Kidney epithelial cell (primary cell): ENCODE data around the gene UNC119B. TPM values are rescaled to one million over a fixed set of nuclear protein-coding genes. Genes with fewer than 3 reads are reported as not detected.

ENCODE experiments used
- DNase-seq: peaks from one replicate; pipeline ENCODE4 v3.0.0-alpha.2; 2010; ENCODE audit warnings: low read depth
- H3K27me3 ChIP-seq: 2 replicates; pipeline ENCODE4 v1.6.0; 2011; ENCODE audit warnings: low read length; ENCODE audit not compliant: control insufficient read depth, insufficient read depth
- H3K36me3 ChIP-seq: 2 replicates; pipeline ENCODE4 v1.5.1; 2011; ENCODE audit warnings: low read length; ENCODE audit not compliant: control insufficient read depth, insufficient read depth
- H3K4me3 ChIP-seq: 2 replicates; pipeline ENCODE4 v1.5.1; 2011; ENCODE audit warnings: low read depth, mild to moderate bottlenecking, control low read depth, low read length
- CTCF ChIP-seq: IDR thresholded peaks from 2 replicates; pipeline ENCODE4 v1.5.1; 2011; ENCODE audit warnings: mild to moderate bottlenecking, moderate library complexity, low read length, control low read depth, inconsistent platforms; ENCODE audit not compliant: insufficient read depth, poor library complexity, severe bottlenecking
- total RNA-seq: library from RNA; depleted of rRNA; stranded (reverse); fragments of >200 nt; gene quantifications from 2 replicates; pipeline ENCODE4 v1.2.3, GENCODE V29; 2015

UNC119B gene
- total RNA-seq, 1 donor from 2014 or later, result 22.8 TPM

- Histone ChIP-seq H3K36me3 (no peaks in the 10 kb centered on the region), H3K4me3 (no peak overlapping the region), H3K27me3 (no peaks in the 10 kb centered on the region)
- no peak for TF ChIP-seq CTCF
- DNase-seq, result no peak
Observed at GRCh38 chr12:120740871-120741270, 30.6 kb downstream of the UNC119B start.

- H3K4me3 ChIP-seq, result no peak overlapping the region
- no peaks in the 10 kb centered on the region for H3K36me3 ChIP-seq
- H3K27me3 ChIP-seq, result no peaks in the 10 kb centered on the region
- TF ChIP-seq CTCF, result no peak
- no peak for DNase-seq
Observed at GRCh38 chr12:120741476-120742421, 31.5 kb downstream of the UNC119B start.

- H3K36me3 ChIP-seq, result no peaks in the 10 kb centered on the region
- no peak for DNase-seq
- no peaks in the 10 kb centered on the region for H3K27me3 ChIP-seq
- no peak overlapping the region for H3K4me3 ChIP-seq
- TF ChIP-seq CTCF, result no peak
Observed at GRCh38 chr12:120744922-120745493, 34.8 kb downstream of the UNC119B start.

GRCh38 chr12:120748242-120748641 is 38.0 kb downstream of the UNC119B start:
- Histone ChIP-seq H3K27me3 (no peaks in the 10 kb centered on the region), H3K36me3 (no peaks in the 10 kb centered on the region), H3K4me3 (no peak overlapping the region)
- no peak for DNase-seq
- TF ChIP-seq CTCF, result no peak

GRCh38 chr12:120749256-120749655 is 39.0 kb downstream of the UNC119B start:
- Histone ChIP-seq H3K4me3 (no peak overlapping the region), H3K27me3 (no peaks in the 10 kb centered on the region), H3K36me3 (no peaks in the 10 kb centered on the region)
- no peak for TF ChIP-seq CTCF
- DNase-seq, result no peak
